ENCODE measurements around the gene ADCY5.

ADCY5 gene

GRCh38 chr3:123431007-123431657, 17.8 kb downstream of the ADCY5 start:
- DNase-seq (ENCODE audit: insufficient read length, low spot score) = no peak

GRCh38 chr3:123430266-123430665, 18.6 kb downstream of the ADCY5 start:
- no peak for FAIRE-seq

More at GRCh38 chr3:123431007-123431657, 17.8 kb downstream of the ADCY5 start:
- no peak for FAIRE-seq

GRCh38 chr3:123429362-123430125, 19.3 kb downstream of the ADCY5 start:
- FAIRE-seq (no peak), DNase-seq (ENCODE audit: insufficient read length, low spot score) (no peak)

More at GRCh38 chr3:123430266-123430665, 18.6 kb downstream of the ADCY5 start:
- no peak for DNase-seq (ENCODE audit: insufficient read length, low spot score)

GRCh38 chr3:123424999-123425712, 23.7 kb downstream of the ADCY5 start:
- FAIRE-seq (no peak), DNase-seq (ENCODE audit: insufficient read length, low spot score) (no peak)

- DNase-seq (ENCODE audit: insufficient read length, low spot score) = no peak
- no peak for FAIRE-seq
Measured at GRCh38 chr3:123424321-123424998, 24.4 kb downstream of the ADCY5 start.

- no peak for FAIRE-seq
- no peak for DNase-seq (ENCODE audit: insufficient read length, low spot score)
Measured at GRCh38 chr3:123423806-123424205, 25.1 kb downstream of the ADCY5 start.

GRCh38 chr3:123423031-123423430, 25.9 kb downstream of the ADCY5 start:
- no peak for FAIRE-seq
- no peak for DNase-seq (ENCODE audit: insufficient read length, low spot score)

GRCh38 chr3:123422457-123422856, 26.4 kb downstream of the ADCY5 start:
- DNase-seq (ENCODE audit: insufficient read length, low spot score) (no peak), FAIRE-seq (no peak)

- FAIRE-seq = no peak
Measured at GRCh38 chr3:123421353-123422174, 27.3 kb downstream of the ADCY5 start.

GRCh38 chr3:123420416-123420968, 28.4 kb downstream of the ADCY5 start:
- peak; percentile 33 for FAIRE-seq
- DNase-seq (ENCODE audit: insufficient read length, low spot score) = no peak

More at GRCh38 chr3:123421353-123422174, 27.3 kb downstream of the ADCY5 start:
- no peak for DNase-seq (ENCODE audit: insufficient read length, low spot score)

GRCh38 chr3:123419850-123420297, 29.0 kb downstream of the ADCY5 start:
- FAIRE-seq = no peak
- no peak for DNase-seq (ENCODE audit: insufficient read length, low spot score)

- FAIRE-seq (no peak), DNase-seq (ENCODE audit: insufficient read length, low spot score) (no peak)
Measured at GRCh38 chr3:123419181-123419849, 29.6 kb downstream of the ADCY5 start.

GRCh38 chr3:123416647-123417046, 32.2 kb downstream of the ADCY5 start:
- no peak for DNase-seq (ENCODE audit: insufficient read length, low spot score)
- no peak for FAIRE-seq

- FAIRE-seq (no peak), DNase-seq (ENCODE audit: insufficient read length, low spot score) (no peak)
Measured at GRCh38 chr3:123416173-123416572, 32.7 kb downstream of the ADCY5 start.

- FAIRE-seq (no peak), DNase-seq (ENCODE audit: insufficient read length, low spot score) (no peak)
Measured at GRCh38 chr3:123414973-123415775, 33.7 kb downstream of the ADCY5 start.

- no peak for DNase-seq (ENCODE audit: insufficient read length, low spot score)
- FAIRE-seq = no peak
Measured at GRCh38 chr3:123412811-123413604, 35.9 kb downstream of the ADCY5 start.

- DNase-seq (ENCODE audit: insufficient read length, low spot score) (no peak), FAIRE-seq (no peak)
Measured at GRCh38 chr3:123412076-123412475, 36.8 kb downstream of the ADCY5 start.

All from HTR-8/SVneo (cell line).